H9 (cell line): Measurements from ENCODE around the gene AP2M1. TPM values are rescaled to one million over a fixed set of nuclear protein-coding genes. Genes with fewer than 3 reads are reported as not detected.
"Not testable (repeated sequence)": the region's sequence is repeated elsewhere in the genome, so short reads cannot be mapped to it uniquely, and the experiment has no call there.

Experiments used
- DNase-seq: peaks from one replicate; pipeline ENCODE4 v3.0.0-alpha.2; 2017
- H2AFZ ChIP-seq: one replicate; pipeline ENCODE4 v1.6.1; 2013; ENCODE audit warnings: mild to moderate bottlenecking, low read length, control low read depth, moderate library complexity
- H2AK5ac ChIP-seq: 2 replicates; pipeline ENCODE4 v1.6.1; 2013; ENCODE audit warnings: low read length, control low read depth, mixed read lengths; ENCODE audit not compliant: insufficient read length
- H2BK120ac ChIP-seq: one replicate; pipeline ENCODE4 v1.6.1; 2013; ENCODE audit warnings: low read depth, mild to moderate bottlenecking, low read length, control low read depth, inconsistent platforms; ENCODE audit not compliant: poor library complexity, severe bottlenecking
- H2BK12ac ChIP-seq: 2 replicates; pipeline ENCODE4 v1.6.1; 2013; ENCODE audit warnings: low read length, control low read depth, mixed read lengths, low read depth; ENCODE audit not compliant: insufficient read length
- H2BK15ac ChIP-seq: 2 replicates; pipeline ENCODE4 v1.6.1; 2013; ENCODE audit warnings: low read depth, low read length, control low read depth
- H2BK20ac ChIP-seq: one replicate; pipeline ENCODE4 v1.6.1; 2013; ENCODE audit warnings: low read depth, mild to moderate bottlenecking, low read length, control low read depth, inconsistent platforms; ENCODE audit not compliant: poor library complexity, severe bottlenecking
- H2BK5ac ChIP-seq: 2 replicates; pipeline ENCODE4 v1.6.1; 2013; ENCODE audit warnings: low read length, control low read depth, mixed read lengths; ENCODE audit not compliant: insufficient read length
- H3K14ac ChIP-seq: 2 replicates; pipeline ENCODE4 v1.6.1; 2013; ENCODE audit warnings: low read length, control low read depth; ENCODE audit not compliant: insufficient read depth
- H3K18ac ChIP-seq: 2 replicates; pipeline ENCODE4 v1.6.1; 2013; ENCODE audit warnings: low read depth, mild to moderate bottlenecking, mixed read lengths, low read length, control low read depth; ENCODE audit not compliant: insufficient read length
- H3K23ac ChIP-seq: 2 replicates; pipeline ENCODE4 v1.6.1; 2013; ENCODE audit warnings: low read length, control low read depth, mixed read lengths, low read depth; ENCODE audit not compliant: insufficient read length
- H3K23me2 ChIP-seq: 2 replicates; pipeline ENCODE4 v1.6.1; 2013; ENCODE audit warnings: low read depth, mild to moderate bottlenecking, mixed read lengths, low read length, control low read depth; ENCODE audit not compliant: insufficient read length, poor library complexity, severe bottlenecking
- H3K27ac ChIP-seq: 2 replicates; pipeline ENCODE4 v1.5.1; 2013; ENCODE audit warnings: low read length, control low read depth, mixed read lengths, low read depth; ENCODE audit not compliant: insufficient read length
- H3K27me3 ChIP-seq: 2 replicates; pipeline ENCODE4 v1.6.1; 2013; ENCODE audit warnings: low read length, control low read depth, inconsistent platforms; ENCODE audit not compliant: insufficient read depth
- H3K4ac ChIP-seq: 2 replicates; pipeline ENCODE4 v1.6.1; 2013; ENCODE audit warnings: low read depth, mild to moderate bottlenecking, control low read depth, inconsistent platforms, low read length, moderate library complexity
- H3K4me1 ChIP-seq: 2 replicates; pipeline ENCODE4 v1.6.1; 2013; ENCODE audit warnings: low read length, control low read depth, inconsistent platforms; ENCODE audit not compliant: insufficient read depth
- H3K4me2 ChIP-seq: 2 replicates; pipeline ENCODE4 v1.6.1; 2013; ENCODE audit warnings: low read length, control low read depth, mixed read lengths; ENCODE audit not compliant: insufficient read length, insufficient read depth
- H3K56ac ChIP-seq: 2 replicates; pipeline ENCODE4 v1.6.1; 2013; ENCODE audit warnings: low read depth, mild to moderate bottlenecking, mixed read lengths, low read length, control low read depth; ENCODE audit not compliant: insufficient read length
- H3K79me1 ChIP-seq: 2 replicates; pipeline ENCODE4 v1.6.1; 2013; ENCODE audit warnings: low read depth, mild to moderate bottlenecking, moderate library complexity, low read length, control low read depth, inconsistent platforms; ENCODE audit not compliant: insufficient read depth, poor library complexity, severe bottlenecking
- H3K79me2 ChIP-seq: 2 replicates; pipeline ENCODE4 v1.6.1; 2013; ENCODE audit warnings: low read length, control low read depth, inconsistent platforms; ENCODE audit not compliant: insufficient read depth
- H3K9ac ChIP-seq: 2 replicates; pipeline ENCODE4 v1.6.1; 2013; ENCODE audit warnings: low read length, control low read depth, mixed read lengths; ENCODE audit not compliant: insufficient read length; ENCODE audit errors: extremely low read depth
- H3K9me3 ChIP-seq: one replicate; pipeline ENCODE4 v1.6.1; 2013; ENCODE audit warnings: low read depth, low read length, inconsistent platforms; ENCODE audit not compliant: control insufficient read depth
- H3T11ph ChIP-seq: one replicate; pipeline ENCODE4 v1.6.1; 2013; ENCODE audit warnings: mild to moderate bottlenecking, low read length, control low read depth, inconsistent platforms
- H4K20me1 ChIP-seq: one replicate; pipeline ENCODE4 v1.6.1; 2013; ENCODE audit not compliant: control insufficient read depth, insufficient read length, insufficient read depth
- H4K5ac ChIP-seq: 2 replicates; pipeline ENCODE4 v1.6.1; 2013; ENCODE audit warnings: low read depth, mild to moderate bottlenecking, mixed read lengths, low read length, control low read depth; ENCODE audit not compliant: insufficient read length
- H4K8ac ChIP-seq: replicated peaks from 2 replicates; pipeline ENCODE4 v1.6.1; 2013; ENCODE audit warnings: low read length, control low read depth, mixed read lengths, low read depth; ENCODE audit not compliant: insufficient read length
- H4K91ac ChIP-seq: 2 replicates; pipeline ENCODE4 v1.6.1; 2013; ENCODE audit warnings: low read depth, mild to moderate bottlenecking, moderate library complexity, mixed read lengths, low read length, control low read depth; ENCODE audit not compliant: insufficient read length
- H3K27ac Mint-ChIP-seq, 3 experiments: 2 replicates in 2 of 3; 3 replicates in 1 of 3; pipeline ENCODE4 v1.8.0; 2020 to 2021; ENCODE audit warnings: mixed read lengths in 3 of 3, mild to moderate bottlenecking in 1 of 3, moderate library complexity in 1 of 3
- H3K27me3 Mint-ChIP-seq: 2 replicates; pipeline ENCODE4 v1.8.0; 2021; ENCODE audit warnings: low read depth, mild to moderate bottlenecking, moderate library complexity, mixed read lengths
- H3K36me3 Mint-ChIP-seq, 3 experiments: 2 replicates in 2 of 3; 3 replicates in 1 of 3; pipeline ENCODE4 v1.8.0; 2020 to 2021; ENCODE audit warnings: low read depth in 3 of 3, mixed read lengths in 3 of 3; ENCODE audit not compliant: insufficient read depth in 1 of 3
- H3K4me1 Mint-ChIP-seq, 2 experiments: 2 replicates each; pipeline ENCODE4 v1.8.0; 2020; ENCODE audit warnings: mixed read lengths in 2 of 2
- H3K4me3 Mint-ChIP-seq, 2 experiments: 2 replicates in 1 of 2; 3 replicates in 1 of 2; pipeline ENCODE4 v1.8.0; 2020 to 2021; ENCODE audit warnings: mild to moderate bottlenecking in 2 of 2, mixed read lengths in 2 of 2, moderate library complexity in 1 of 2
- H3K9me3 Mint-ChIP-seq, 2 experiments: 2 replicates in 1 of 2; 3 replicates in 1 of 2; pipeline ENCODE4 v1.8.0; 2020; ENCODE audit warnings: mild to moderate bottlenecking in 2 of 2, mixed read lengths in 2 of 2, moderate library complexity in 1 of 2
- CTCF ChIP-seq: fragments of 200-600 bp; sonication (generic); conservative IDR thresholded peaks from 3 replicates; pipeline ENCODE4 v1.8.0; 2021; ENCODE audit warnings: antibody characterized with exemption, mild to moderate bottlenecking
- WGBS: extraction: QIAGEN DNeasy Blood & Tissue Kit; methylation state at CpG from one replicate; pipeline ENCODE4 v1.1.7; 2013; ENCODE audit warnings: missing lambda C conversion rate, low lambda C conversion rate, mixed read lengths; ENCODE audit not compliant: insufficient read length; ENCODE audit errors: extremely low coverage; 5-methylcytosine and 5-hydroxymethylcytosine counted together
- total RNA-seq: library from RNA; stranded (reverse); gene quantifications from 2 replicates; pipeline ENCODE4 v1.2.1, GENCODE V29; 2021

The AP2M1 gene
- total RNA-seq, 1 experiment from 2014 or later, result 443 TPM

DNA sequence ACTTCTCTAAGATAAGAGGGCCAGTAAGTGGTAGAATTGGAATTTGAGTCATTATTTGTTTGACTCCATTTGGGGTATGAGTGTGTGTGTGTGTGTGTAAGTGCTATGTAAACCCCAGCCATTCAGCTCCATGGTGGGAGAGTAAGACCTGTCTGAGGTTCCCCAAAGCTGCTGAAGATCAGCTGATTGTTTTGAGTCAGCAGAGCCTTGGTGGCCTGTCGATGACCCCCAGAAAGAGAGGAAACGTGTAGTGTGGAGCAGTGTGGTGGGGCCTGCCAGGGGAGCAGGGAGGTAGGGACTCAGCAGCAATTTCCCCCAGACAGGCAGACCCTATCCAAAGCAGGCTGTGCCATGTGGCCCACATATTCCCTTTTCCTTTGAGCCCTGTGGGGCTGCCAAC, 14.2 kb upstream of the AP2M1 start:
- no peak overlapping the region for H4K8ac ChIP-seq
- H2BK5ac ChIP-seq, result no peak overlapping the region
- Mint-ChIP-seq H3K36me3 (peaks cover 19 to 40% (median 33%) of the 10 kb centered on the region in 3 experiments; a peak in 6 of 7 replicates), H3K4me3 (no peak overlapping the region), H3K27ac (no peak overlapping the region; a peak in 1 of 7 replicates), H3K27me3 (no peaks in the 10 kb centered on the region), H3K9me3 (no peaks in the 10 kb centered on the region), H3K4me1 (peaks cover 9 to 14% of the 10 kb centered on the region in 2 experiments)
- no peak overlapping the region for H4K5ac ChIP-seq
- H2AFZ ChIP-seq, result no peak overlapping the region
- H4K91ac ChIP-seq, result no peak overlapping the region
- no peak overlapping the region for H3K18ac ChIP-seq
- no peak overlapping the region for H3K4me2 ChIP-seq
- no peak overlapping the region for H2BK120ac ChIP-seq
- H3K27ac ChIP-seq, result no peak overlapping the region
- no peak overlapping the region for H2BK20ac ChIP-seq
- H3K4me1 ChIP-seq, result no peaks in the 10 kb centered on the region; the same call in 1 of the 2 replicates
- H4K20me1 ChIP-seq, result no peaks in the 10 kb centered on the region
- no peak overlapping the region for H3K4ac ChIP-seq
- H3K27me3 ChIP-seq, result no peaks in the 10 kb centered on the region
- no peak overlapping the region for H3K14ac ChIP-seq
- H3K23me2 ChIP-seq, result peaks cover 6% of the 10 kb centered on the region
- H2BK15ac ChIP-seq, result no peak overlapping the region
- H3K56ac ChIP-seq, result no peak overlapping the region
- no peak overlapping the region for H3K9ac ChIP-seq
- H3K79me1 ChIP-seq, result peaks cover 3% of the 10 kb centered on the region
- WGBS, result no CpG with 5 or more reads among the region's 2 CpGs
- no peak for TF ChIP-seq CTCF
- H3T11ph ChIP-seq, result no peak overlapping the region
- no peaks in the 10 kb centered on the region for H3K9me3 ChIP-seq
- H2BK12ac ChIP-seq, result no peak overlapping the region
- DNase-seq, result no peak
- no peak overlapping the region for H2AK5ac ChIP-seq
- H3K23ac ChIP-seq, result no peak overlapping the region
- H3K79me2 ChIP-seq, result peaks cover 23% of the 10 kb centered on the region; the same call in 1 of the 2 replicates

GRCh38 chr3:184162571-184163070, 12.0 kb upstream of the AP2M1 start:
- H3K9me3 Mint-ChIP-seq, H2AK5ac ChIP-seq, H3K23ac ChIP-seq, H4K91ac ChIP-seq, H3K4me1 Mint-ChIP-seq, H3K56ac ChIP-seq, H3K4ac ChIP-seq, H3K14ac ChIP-seq, H3K4me2 ChIP-seq, H3K9ac ChIP-seq, H3K27ac Mint-ChIP-seq, H3K9me3 ChIP-seq, DNase-seq, H2BK20ac ChIP-seq, H3K79me1 ChIP-seq, H3K4me3 Mint-ChIP-seq, H4K8ac ChIP-seq, H2BK5ac ChIP-seq, H3K27me3 ChIP-seq, H4K20me1 ChIP-seq, H4K5ac ChIP-seq, H2BK15ac ChIP-seq, H3T11ph ChIP-seq, H2BK12ac ChIP-seq, H3K27ac ChIP-seq, H2AFZ ChIP-seq, H3K23me2 ChIP-seq, H3K18ac ChIP-seq, H3K27me3 Mint-ChIP-seq, H2BK120ac ChIP-seq, H3K4me1 ChIP-seq: not testable (repeated sequence)
- no CpG with 5 or more reads among the region's 8 CpGs for WGBS
- H3K36me3 Mint-ChIP-seq, result peaks cover 28 to 61% (median 55%) of the 10 kb centered on the region in 3 experiments; a peak in 6 of 7 replicates
- H3K79me2 ChIP-seq, result peaks cover 15% of the 10 kb centered on the region; the same call in 1 of the 2 replicates
